ENCODE results near the gene PFKM. TPM values are rescaled to one million over a fixed set of nuclear protein-coding genes. Genes with fewer than 3 reads are reported as not detected.
A peak's percentile ranks its signal among the peaks of the same experiment; 100 is the strongest.

The PFKM gene
- total RNA-seq, 2 experiments from 2014 or later: 59.7 to 65.8 TPM

- H3K27ac Mint-ChIP-seq: no peak overlapping the region
- ChIA-PET CTCF (interaction anchor here (0.6 to 3.2 kb wide), 9 partner anchors 10 to 501 kb away, joined by 3 to 45 read pairs (median 5); partner anchors contain the start of gene ASB8), POLR2A (interaction anchor here (0.5 to 1.2 kb wide), 3 partner anchors 8 to 135 kb away, joined by 3 read pairs; partner anchors contain the start of gene ASB8)
- H3K4me1 Mint-ChIP-seq (ENCODE audit: low read depth): peaks cover 9% of the 10 kb centered on the region
- no peaks in the 10 kb centered on the region for H3K9me3 Mint-ChIP-seq
- no peak for TF ChIP-seq CTCF (IDR thresholded peaks at IDR 0.05)
- DNase-seq (no peak), ATAC-seq (no peak)
- H3K36me3 Mint-ChIP-seq (ENCODE audit: low read depth): no peaks in the 10 kb centered on the region
- H3K27me3 Mint-ChIP-seq: peaks cover 26% of the 10 kb centered on the region
- intact Hi-C loops (cut with micrococcal nuclease): loop anchor here (10.0 kb wide), 1 partner anchor 427 kb away; no protein-coding TSS in a partner anchor
- H3K4me3 Mint-ChIP-seq: no peak overlapping the region
These were observed 68.9 kb downstream of the PFKM start for GRCh38 chr12:48187916-48188695.

- DNase-seq (peak; percentile 86), ATAC-seq (peak; percentile 89)
- ChIA-PET CTCF (interaction anchor here (0.6 to 3.0 kb wide), 33 partner anchors 10 to 502 kb away, joined by 3 to 45 read pairs (median 4); partner anchors contain the start of genes ASB8, OR10AD1 and TMEM106C), POLR2A (interaction anchor here (1.0 to 1.2 kb wide), 2 partner anchors 10 kb away, joined by 3 read pairs; no protein-coding TSS in a partner anchor)
- Mint-ChIP-seq H3K4me3 (no peak overlapping the region), H3K36me3 (ENCODE audit: low read depth) (no peaks in the 10 kb centered on the region), H3K9me3 (no peaks in the 10 kb centered on the region), H3K27me3 (peaks cover 23% of the 10 kb centered on the region), H3K4me1 (ENCODE audit: low read depth) (peaks cover 6% of the 10 kb centered on the region), H3K27ac (no peak overlapping the region)
- TF ChIP-seq CTCF (IDR thresholded peaks at IDR 0.05): peak; percentile 91
- intact Hi-C loops (cut with micrococcal nuclease): loop anchor here (10.0 kb wide), 1 partner anchor 425 kb away; no protein-coding TSS in a partner anchor
These were observed 70.4 kb downstream of the PFKM start for GRCh38 chr12:48189331-48190125.

- Mint-ChIP-seq H3K4me1 (ENCODE audit: low read depth) (peaks cover 3% of the 10 kb centered on the region), H3K27me3 (peaks cover 10% of the 10 kb centered on the region), H3K9me3 (no peaks in the 10 kb centered on the region), H3K4me3 (no peak overlapping the region), H3K27ac (no peak overlapping the region), H3K36me3 (ENCODE audit: low read depth) (no peaks in the 10 kb centered on the region)
- CTCF ChIA-PET: no interaction called here
- intact Hi-C loops (cut with micrococcal nuclease): no loop called here
- no peak for DNase-seq
- no peak for TF ChIP-seq CTCF (IDR thresholded peaks at IDR 0.05)
- POLR2A ChIA-PET: no interaction called here
- ATAC-seq: no peak
These were observed 71.9 kb downstream of the PFKM start for GRCh38 chr12:48191096-48191495.

- Mint-ChIP-seq H3K27me3 (peaks cover 6% of the 10 kb centered on the region), H3K4me3 (no peak overlapping the region), H3K9me3 (no peaks in the 10 kb centered on the region), H3K4me1 (ENCODE audit: low read depth) (peaks cover 2% of the 10 kb centered on the region), H3K27ac (no peak overlapping the region), H3K36me3 (ENCODE audit: low read depth) (no peaks in the 10 kb centered on the region)
- no peak for TF ChIP-seq CTCF (IDR thresholded peaks at IDR 0.05)
- intact Hi-C loops (cut with micrococcal nuclease): no loop called here
- no peak for ATAC-seq
- ChIA-PET POLR2A (no interaction called here), CTCF (interaction anchor here (1.3 to 1.4 kb wide), 2 partner anchors 10 to 15 kb away, joined by 3 to 4 read pairs; partner anchors contain the start of gene CCDC184)
- no peak for DNase-seq
These were observed 73.7 kb downstream of the PFKM start for GRCh38 chr12:48192861-48193260.
